Keratinocyte (primary cell): ENCODE measurements around the gene SRD5A1. TPM values are rescaled to one million over a fixed set of nuclear protein-coding genes. Genes with fewer than 3 reads are reported as not detected.

Experiments
- DNase-seq: peaks from one replicate; pipeline ENCODE4 v3.0.0-alpha.2; 2011; ENCODE audit warnings: low read depth, missing footprints, low spot score
- FAIRE-seq: peaks from 2 replicates; lab custom pipeline; 2011; peaks lifted over from hg19 to GRCh38; lab: Jason Lieb, UNC
- H2AFZ ChIP-seq: 2 replicates; pipeline ENCODE4 v1.6.0; 2012; ENCODE audit warnings: low read length, control low read depth, inconsistent platforms; ENCODE audit not compliant: control insufficient read depth
- H3K27ac ChIP-seq: 2 replicates; pipeline ENCODE4 v1.5.1; 2011; ENCODE audit warnings: low read length; ENCODE audit not compliant: control insufficient read depth, insufficient read depth
- H3K27me3 ChIP-seq: 3 replicates; pipeline ENCODE4 v1.6.0; 2011; ENCODE audit warnings: low read length; ENCODE audit not compliant: control insufficient read depth, insufficient read depth; ENCODE audit errors: extremely low read depth
- H3K36me3 ChIP-seq, 2 experiments: 2 replicates in 1 of 2; 3 replicates in 1 of 2; pipeline ENCODE4 v1.5.1; 2011; ENCODE audit warnings: low read length in 2 of 2, mild to moderate bottlenecking in 1 of 2; ENCODE audit not compliant: control insufficient read depth in 2 of 2, insufficient read depth in 2 of 2; ENCODE audit errors: extremely low read depth in 1 of 2
- H3K4me1 ChIP-seq: 3 replicates; pipeline ENCODE4 v1.5.1; 2011; ENCODE audit warnings: low read length; ENCODE audit not compliant: control insufficient read depth, insufficient read depth; ENCODE audit errors: extremely low read depth
- H3K4me2 ChIP-seq: 3 replicates; pipeline ENCODE4 v1.6.0; 2011; ENCODE audit warnings: low read depth, low read length; ENCODE audit not compliant: control insufficient read depth, insufficient read depth; ENCODE audit errors: extremely low read depth
- H3K4me3 ChIP-seq, 3 experiments: fragments of 200-600 bp in 1 of 3; sonication (generic) in 1 of 3; 2 replicates in 2 of 3; 3 replicates in 1 of 3; pipeline ENCODE4 v1.5.1; 2011 to 2016; ENCODE audit warnings: low read length in 3 of 3, mild to moderate bottlenecking in 3 of 3, control low read depth in 2 of 3, inconsistent platforms in 1 of 3, low read depth in 1 of 3, mixed read lengths in 1 of 3, mixed run types in 1 of 3, moderate library complexity in 1 of 3; ENCODE audit not compliant: control insufficient read depth in 2 of 3, insufficient read depth in 2 of 3; ENCODE audit errors: extremely low read depth in 1 of 3
- H3K79me2 ChIP-seq: 2 replicates; pipeline ENCODE4 v1.6.0; 2012; ENCODE audit warnings: low read length; ENCODE audit not compliant: control insufficient read depth, insufficient read depth
- H3K9ac ChIP-seq: 3 replicates; pipeline ENCODE4 v1.6.0; 2011; ENCODE audit warnings: low read length; ENCODE audit not compliant: control insufficient read depth, insufficient read depth; ENCODE audit errors: extremely low read depth
- H3K9me1 ChIP-seq: 3 replicates; pipeline ENCODE4 v1.6.0; 2011; ENCODE audit warnings: low read length; ENCODE audit not compliant: control insufficient read depth, insufficient read depth; ENCODE audit errors: extremely low read depth
- H3K9me3 ChIP-seq: 2 replicates; pipeline ENCODE4 v1.5.1; 2012; ENCODE audit warnings: low read depth, low read length; ENCODE audit not compliant: control insufficient read depth
- H4K20me1 ChIP-seq: 3 replicates; pipeline ENCODE4 v1.6.0; 2011; ENCODE audit warnings: low read length; ENCODE audit not compliant: control insufficient read depth, insufficient read depth; ENCODE audit errors: extremely low read depth
- EZH2 ChIP-seq: IDR thresholded peaks from one replicate; pipeline ENCODE4 v1.6.1; 2012; ENCODE audit warnings: inconsistent platforms, mild to moderate bottlenecking, low read length, moderate library complexity
- dilution Hi-C: fragments of 300-500 bp; cut with MboI; formaldehyde crosslinking; loops from one replicate; pipeline ENCODE4 v1.7.0; 2020; ENCODE audit warnings: low sequenced_read_pairs; ENCODE audit not compliant: extremely low pct_ligation_motif_present
- polyA plus RNA-seq, 5 experiments: library from polyadenylated mRNA; depleted of rRNA in 3 of 5; stranded (reverse) in 3 of 5; stranded (forward) in 1 of 5; unstranded in 1 of 5; fragments of >200 nt; gene quantifications; 1 replicate in 1 of 5; 2 replicates in 3 of 5; 3 replicates in 1 of 5; pipeline versions ENCODE4 v1.2.1 to v1.2.3, GENCODE V29; 2011 to 2012; ENCODE audit warnings: missing spikeins in 2 of 5, low read depth in 1 of 5, low replicate concordance in 1 of 5
- TF ChIP-seq, protein P1 (sequence below), 3 experiments: IDR thresholded peaks in 1 of 3; conservative IDR thresholded peaks in 1 of 3; optimal IDR thresholded peaks in 1 of 3; 2 replicates in 2 of 3; 3 replicates in 1 of 3; pipeline versions ENCODE3 to v1.5.1; 2011; ENCODE audit warnings: low read length in 3 of 3, mild to moderate bottlenecking in 3 of 3, moderate library complexity in 2 of 3, control low read depth in 1 of 3, inconsistent platforms in 1 of 3; ENCODE audit not compliant: insufficient read depth in 2 of 3; ENCODE audit errors: extremely low read depth in 1 of 3

Gene SRD5A1
- polyA plus RNA-seq, 1 donor (not counting 4 experiments of a cell fraction or from before 2014, with no cell fraction given) = 35.4 TPM

DNA sequence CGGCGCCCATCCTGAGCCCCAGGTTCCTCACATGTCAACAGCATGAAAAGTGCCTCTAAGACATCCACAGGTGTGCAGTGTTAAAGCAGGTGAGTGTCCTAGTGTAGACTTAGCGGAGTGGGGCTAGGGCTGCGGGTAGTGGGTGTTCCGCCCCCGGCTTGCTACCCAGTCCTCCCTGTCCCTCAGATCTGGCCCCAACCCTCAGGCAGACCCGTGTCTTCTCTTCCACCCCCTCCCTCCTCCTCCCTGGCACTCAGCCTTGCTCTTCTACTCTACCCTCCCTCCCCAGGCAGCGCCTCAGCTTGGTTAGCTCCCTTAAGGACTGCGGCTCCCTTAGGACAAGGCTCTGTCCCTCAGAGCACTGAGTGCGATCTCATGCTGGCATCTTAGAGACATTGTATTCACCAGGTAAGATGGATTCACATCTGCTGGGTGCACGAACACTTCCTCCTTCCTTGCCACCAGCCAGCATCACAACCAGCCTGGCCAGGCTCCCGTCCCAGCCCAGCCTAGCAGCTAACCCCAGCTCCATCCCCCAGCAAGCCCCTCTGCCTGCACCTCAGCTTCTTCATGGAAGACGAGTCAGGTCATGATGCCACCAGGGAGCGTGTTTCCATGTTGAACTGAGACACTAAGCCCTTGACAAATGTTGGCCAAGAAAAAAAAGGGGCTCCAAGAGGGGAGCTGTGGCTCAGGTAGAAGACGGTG is 47.1 kb upstream of the SRD5A1 start:
- no peaks in the 10 kb centered on the region for H3K4me1 ChIP-seq
- H3K79me2 ChIP-seq = no peaks in the 10 kb centered on the region
- H3K9me3 ChIP-seq = no peaks in the 10 kb centered on the region
- H3K9me1 ChIP-seq = no peaks in the 10 kb centered on the region
- H3K4me3 ChIP-seq = no peak overlapping the region
- FAIRE-seq (no peak), DNase-seq (no peak)
- dilution Hi-C loops = no loop called here
- no peak overlapping the region for H3K27ac ChIP-seq
- no peaks in the 10 kb centered on the region for H3K36me3 ChIP-seq
- TF ChIP-seq, protein P1, sequence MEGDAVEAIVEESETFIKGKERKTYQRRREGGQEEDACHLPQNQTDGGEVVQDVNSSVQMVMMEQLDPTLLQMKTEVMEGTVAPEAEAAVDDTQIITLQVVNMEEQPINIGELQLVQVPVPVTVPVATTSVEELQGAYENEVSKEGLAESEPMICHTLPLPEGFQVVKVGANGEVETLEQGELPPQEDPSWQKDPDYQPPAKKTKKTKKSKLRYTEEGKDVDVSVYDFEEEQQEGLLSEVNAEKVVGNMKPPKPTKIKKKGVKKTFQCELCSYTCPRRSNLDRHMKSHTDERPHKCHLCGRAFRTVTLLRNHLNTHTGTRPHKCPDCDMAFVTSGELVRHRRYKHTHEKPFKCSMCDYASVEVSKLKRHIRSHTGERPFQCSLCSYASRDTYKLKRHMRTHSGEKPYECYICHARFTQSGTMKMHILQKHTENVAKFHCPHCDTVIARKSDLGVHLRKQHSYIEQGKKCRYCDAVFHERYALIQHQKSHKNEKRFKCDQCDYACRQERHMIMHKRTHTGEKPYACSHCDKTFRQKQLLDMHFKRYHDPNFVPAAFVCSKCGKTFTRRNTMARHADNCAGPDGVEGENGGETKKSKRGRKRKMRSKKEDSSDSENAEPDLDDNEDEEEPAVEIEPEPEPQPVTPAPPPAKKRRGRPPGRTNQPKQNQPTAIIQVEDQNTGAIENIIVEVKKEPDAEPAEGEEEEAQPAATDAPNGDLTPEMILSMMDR (optimal IDR thresholded peaks at IDR 0.05 in 1 of 3, IDR thresholded peaks at IDR 0.05 in 1 of 3, conservative IDR thresholded peaks at IDR 0.05 in 1 of 3; ENCODE audit: extremely low read depth in 1 of 3, insufficient read depth in 2 of 3, low read length in 3 of 3) = no peak
- TF ChIP-seq EZH2 = no peak
- no peak overlapping the region for H3K9ac ChIP-seq
- no peak overlapping the region for H2AFZ ChIP-seq
- no peaks in the 10 kb centered on the region for H4K20me1 ChIP-seq
- peaks cover 41% of the 10 kb centered on the region for H3K27me3 ChIP-seq
- no peak overlapping the region for H3K4me2 ChIP-seq

DNA sequence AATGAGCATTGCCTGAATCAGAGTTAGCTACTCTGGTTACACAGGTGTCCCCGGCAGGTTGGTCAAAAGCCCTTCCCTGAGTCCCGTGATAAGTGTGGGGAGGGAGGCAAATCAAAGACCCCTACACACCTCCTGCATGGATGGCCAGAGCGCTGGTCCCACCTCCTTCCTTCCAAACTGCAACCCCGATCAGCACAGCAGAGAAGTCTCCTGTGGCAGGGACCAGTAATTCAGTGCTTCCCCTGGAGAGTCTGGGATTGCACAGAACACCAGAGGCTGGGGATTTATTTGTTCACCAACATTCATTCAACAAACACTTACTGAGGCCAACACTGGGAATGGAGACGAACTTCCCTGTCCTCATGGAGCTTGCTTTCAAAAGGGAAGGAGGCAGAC is 46.6 kb upstream of the SRD5A1 start:
- H3K9me3 ChIP-seq = no peaks in the 10 kb centered on the region
- DNase-seq (no peak), FAIRE-seq (no peak)
- no peaks in the 10 kb centered on the region for H4K20me1 ChIP-seq
- no peak overlapping the region for H3K27ac ChIP-seq
- no peak overlapping the region for H3K4me3 ChIP-seq
- H3K4me2 ChIP-seq = no peak overlapping the region
- peaks cover 39% of the 10 kb centered on the region for H3K27me3 ChIP-seq
- no peaks in the 10 kb centered on the region for H3K9me1 ChIP-seq
- no peak overlapping the region for H2AFZ ChIP-seq
- H3K79me2 ChIP-seq = no peaks in the 10 kb centered on the region
- dilution Hi-C loops = no loop called here
- no peak overlapping the region for H3K9ac ChIP-seq
- TF ChIP-seq, protein P1 (optimal IDR thresholded peaks at IDR 0.05 in 1 of 3, IDR thresholded peaks at IDR 0.05 in 1 of 3, conservative IDR thresholded peaks at IDR 0.05 in 1 of 3; ENCODE audit: extremely low read depth in 1 of 3, insufficient read depth in 2 of 3, low read length in 3 of 3) = no peak
- no peak for TF ChIP-seq EZH2
- H3K36me3 ChIP-seq = no peaks in the 10 kb centered on the region
- H3K4me1 ChIP-seq = no peaks in the 10 kb centered on the region
